ENCODE results near the gene C4B.
"Not testable (repeated sequence)": the region's sequence is repeated elsewhere in the genome, so short reads cannot be mapped to it uniquely, and the experiment has no call there.

Gene C4B

GRCh38 chr6:32043589-32044380 is 29.2 kb downstream of the C4B start:
- H3K27ac ChIP-seq (ENCODE audit: insufficient read depth, low read length, poor library complexity, severe bottlenecking); H3K4me1 ChIP-seq (ENCODE audit: control insufficient read depth, insufficient read depth, low read length, poor library complexity, severe bottlenecking); H3K9me3 ChIP-seq (ENCODE audit: control insufficient read depth, low read length); H3K36me3 ChIP-seq (ENCODE audit: control insufficient read depth, insufficient read depth, low read length); DNase-seq; H3K4me3 ChIP-seq (ENCODE audit: insufficient read depth, low read depth, low read length, poor library complexity, severe bottlenecking); H3K27me3 ChIP-seq (replicated peaks; ENCODE audit: control insufficient read depth, insufficient read depth, low read length, poor library complexity, severe bottlenecking): not testable (repeated sequence)

DNA sequence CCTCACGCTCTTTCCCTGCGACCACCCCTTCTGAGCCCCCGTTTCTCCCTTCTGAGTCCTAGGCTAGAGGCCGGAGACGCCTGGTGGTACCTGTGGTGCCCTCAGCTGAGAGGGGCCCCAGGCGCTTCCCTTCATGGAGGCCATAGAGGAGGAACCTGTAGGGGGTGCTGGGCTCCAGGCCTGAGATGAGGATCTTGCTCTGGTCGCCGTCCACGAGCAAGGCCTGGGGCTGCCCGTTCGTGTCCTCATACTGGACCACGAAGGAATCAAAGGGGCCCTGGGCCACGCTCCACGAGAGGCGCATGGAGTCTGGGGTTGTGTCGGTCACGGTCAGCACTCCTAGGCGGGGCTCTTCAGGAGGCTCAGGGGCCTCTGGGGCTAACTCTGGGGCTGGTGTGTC is 30.3 kb downstream of the C4B start:
- not testable (repeated sequence) for H3K9me3 ChIP-seq (ENCODE audit: control insufficient read depth, low read length); H3K4me3 ChIP-seq (ENCODE audit: insufficient read depth, low read depth, low read length, poor library complexity, severe bottlenecking); DNase-seq; H3K27ac ChIP-seq (ENCODE audit: insufficient read depth, low read length, poor library complexity, severe bottlenecking); H3K27me3 ChIP-seq (replicated peaks; ENCODE audit: control insufficient read depth, insufficient read depth, low read length, poor library complexity, severe bottlenecking); H3K36me3 ChIP-seq (ENCODE audit: control insufficient read depth, insufficient read depth, low read length); H3K4me1 ChIP-seq (ENCODE audit: control insufficient read depth, insufficient read depth, low read length, poor library complexity, severe bottlenecking)

DNA sequence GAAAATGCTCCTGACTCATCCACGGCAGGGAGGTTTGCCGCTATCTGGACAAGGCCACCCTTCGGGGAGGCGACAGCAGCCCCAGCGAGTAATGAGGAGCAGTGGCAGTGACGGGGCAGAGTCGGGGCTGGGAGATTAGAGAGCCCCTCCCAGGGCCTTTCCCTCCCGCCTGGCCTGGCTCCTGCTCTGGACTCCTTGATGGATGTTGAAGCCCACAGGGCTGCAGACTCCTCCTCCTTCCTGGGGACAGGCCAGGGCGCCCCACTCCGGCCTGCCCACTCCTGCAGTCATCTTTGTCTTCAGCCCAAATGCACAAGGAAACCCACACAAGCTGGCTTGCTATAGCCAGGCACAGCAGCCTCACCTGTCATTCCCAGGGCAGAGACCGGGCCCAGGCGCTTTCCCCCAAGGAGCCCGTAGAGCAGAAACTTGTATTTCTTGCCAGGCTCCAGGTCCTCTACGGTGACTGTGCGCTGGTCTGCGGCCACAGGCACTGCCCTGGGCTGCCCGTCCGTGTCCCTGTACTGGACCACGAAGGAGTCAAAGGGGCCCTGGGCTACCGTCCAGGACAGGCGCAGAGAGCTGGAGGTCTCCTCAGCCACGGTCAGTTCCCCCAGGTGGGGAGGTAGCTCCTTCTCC is 31.3 kb downstream of the C4B start:
- Histone ChIP-seq H3K4me3 (ENCODE audit: insufficient read depth, low read depth, low read length, poor library complexity, severe bottlenecking) (no peak overlapping the region), H3K4me1 (ENCODE audit: control insufficient read depth, insufficient read depth, low read length, poor library complexity, severe bottlenecking) (no peaks in the 10 kb centered on the region), H3K36me3 (ENCODE audit: control insufficient read depth, insufficient read depth, low read length) (no peaks in the 10 kb centered on the region), H3K9me3 (ENCODE audit: control insufficient read depth, low read length) (no peaks in the 10 kb centered on the region), H3K27me3 (replicated peaks; ENCODE audit: control insufficient read depth, insufficient read depth, low read length, poor library complexity, severe bottlenecking) (no peaks in the 10 kb centered on the region), H3K27ac (ENCODE audit: insufficient read depth, low read length, poor library complexity, severe bottlenecking) (no peak overlapping the region)
- no peak for DNase-seq

DNA sequence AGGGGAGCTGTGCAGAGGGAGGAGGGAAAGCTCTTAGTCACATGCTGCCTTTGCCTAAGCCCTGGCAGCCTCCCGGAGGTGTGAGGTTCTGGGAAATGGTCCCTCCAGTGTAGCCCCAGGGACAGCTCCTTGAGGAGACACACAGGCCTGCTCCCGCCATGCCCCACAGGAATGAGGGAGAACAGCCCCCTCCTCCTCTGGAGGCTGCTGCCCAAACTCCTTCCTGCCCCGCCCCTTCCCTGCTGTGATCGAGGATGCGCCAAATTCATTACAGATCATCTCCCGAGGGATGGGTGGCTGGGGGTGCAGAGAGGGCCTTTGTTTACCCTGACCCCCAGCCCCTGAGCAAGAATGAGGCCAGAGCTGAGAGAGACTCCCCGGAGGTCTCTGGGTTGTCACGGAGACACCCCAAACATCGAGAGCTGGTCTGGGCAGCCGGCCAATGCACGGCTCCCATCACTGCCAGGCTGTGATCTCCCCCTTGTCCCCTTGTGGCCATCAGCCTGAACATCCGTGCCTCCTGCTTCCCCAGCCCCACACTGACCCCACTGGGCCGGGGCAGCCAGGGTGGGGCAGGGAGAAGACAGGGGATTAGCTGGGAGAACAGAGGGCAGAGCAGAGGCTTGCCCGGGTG is 32.0 kb downstream of the C4B start:
- no peak for DNase-seq
- no peaks in the 10 kb centered on the region for H3K27me3 ChIP-seq (replicated peaks; ENCODE audit: control insufficient read depth, insufficient read depth, low read length, poor library complexity, severe bottlenecking)
- H3K27ac ChIP-seq (ENCODE audit: insufficient read depth, low read length, poor library complexity, severe bottlenecking) = no peak overlapping the region
- no peak overlapping the region for H3K4me3 ChIP-seq (ENCODE audit: insufficient read depth, low read depth, low read length, poor library complexity, severe bottlenecking)
- no peaks in the 10 kb centered on the region for H3K4me1 ChIP-seq (ENCODE audit: control insufficient read depth, insufficient read depth, low read length, poor library complexity, severe bottlenecking)
- H3K9me3 ChIP-seq (ENCODE audit: control insufficient read depth, low read length) = no peaks in the 10 kb centered on the region
- no peaks in the 10 kb centered on the region for H3K36me3 ChIP-seq (ENCODE audit: control insufficient read depth, insufficient read depth, low read length)

DNA sequence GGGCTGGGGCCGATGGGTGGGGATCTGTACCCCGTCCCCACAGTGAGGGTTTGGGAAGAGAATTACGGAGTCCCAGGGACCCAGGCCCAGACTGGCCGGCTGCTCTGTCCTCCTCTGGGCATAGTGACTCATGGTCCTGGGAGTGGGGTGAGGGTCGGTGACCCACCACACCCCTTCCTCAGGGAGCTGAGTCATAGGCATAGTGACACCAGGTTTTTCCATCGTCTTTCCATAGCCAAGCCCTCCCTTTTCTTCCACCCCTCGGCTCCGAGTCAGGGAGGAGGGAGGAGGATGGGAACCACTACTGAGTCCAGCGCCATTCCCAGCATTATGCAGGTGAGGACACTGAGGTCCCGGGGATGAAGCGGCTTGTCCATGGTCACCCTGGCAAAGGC is 32.5 kb downstream of the C4B start:
- Histone ChIP-seq H3K4me3 (ENCODE audit: insufficient read depth, low read depth, low read length, poor library complexity, severe bottlenecking) (no peak overlapping the region), H3K27ac (ENCODE audit: insufficient read depth, low read length, poor library complexity, severe bottlenecking) (no peak overlapping the region), H3K36me3 (ENCODE audit: control insufficient read depth, insufficient read depth, low read length) (no peaks in the 10 kb centered on the region), H3K27me3 (replicated peaks; ENCODE audit: control insufficient read depth, insufficient read depth, low read length, poor library complexity, severe bottlenecking) (no peaks in the 10 kb centered on the region), H3K4me1 (ENCODE audit: control insufficient read depth, insufficient read depth, low read length, poor library complexity, severe bottlenecking) (no peaks in the 10 kb centered on the region), H3K9me3 (ENCODE audit: control insufficient read depth, low read length) (no peaks in the 10 kb centered on the region)
- DNase-seq = no peak

GRCh38 chr6:32047539-32047854 is 32.9 kb downstream of the C4B start:
- H3K4me1 ChIP-seq (ENCODE audit: control insufficient read depth, insufficient read depth, low read length, poor library complexity, severe bottlenecking) = no peaks in the 10 kb centered on the region
- H3K27ac ChIP-seq (ENCODE audit: insufficient read depth, low read length, poor library complexity, severe bottlenecking) = no peak overlapping the region
- DNase-seq = no peak
- H3K9me3 ChIP-seq (ENCODE audit: control insufficient read depth, low read length) = no peaks in the 10 kb centered on the region
- no peaks in the 10 kb centered on the region for H3K27me3 ChIP-seq (replicated peaks; ENCODE audit: control insufficient read depth, insufficient read depth, low read length, poor library complexity, severe bottlenecking)
- H3K36me3 ChIP-seq (ENCODE audit: control insufficient read depth, insufficient read depth, low read length) = no peaks in the 10 kb centered on the region
- no peak overlapping the region for H3K4me3 ChIP-seq (ENCODE audit: insufficient read depth, low read depth, low read length, poor library complexity, severe bottlenecking)

- Histone ChIP-seq H3K9me3 (ENCODE audit: control insufficient read depth, low read length) (no peaks in the 10 kb centered on the region), H3K4me3 (ENCODE audit: insufficient read depth, low read depth, low read length, poor library complexity, severe bottlenecking) (no peak overlapping the region), H3K27ac (ENCODE audit: insufficient read depth, low read length, poor library complexity, severe bottlenecking) (no peak overlapping the region), H3K4me1 (ENCODE audit: control insufficient read depth, insufficient read depth, low read length, poor library complexity, severe bottlenecking) (no peaks in the 10 kb centered on the region), H3K27me3 (replicated peaks; ENCODE audit: control insufficient read depth, insufficient read depth, low read length, poor library complexity, severe bottlenecking) (no peaks in the 10 kb centered on the region), H3K36me3 (ENCODE audit: control insufficient read depth, insufficient read depth, low read length) (no peaks in the 10 kb centered on the region)
- peak; percentile 22 to 36 (median 32) for DNase-seq
Observed at GRCh38 chr6:32047855-32048766, 33.5 kb downstream of the C4B start.

DNA sequence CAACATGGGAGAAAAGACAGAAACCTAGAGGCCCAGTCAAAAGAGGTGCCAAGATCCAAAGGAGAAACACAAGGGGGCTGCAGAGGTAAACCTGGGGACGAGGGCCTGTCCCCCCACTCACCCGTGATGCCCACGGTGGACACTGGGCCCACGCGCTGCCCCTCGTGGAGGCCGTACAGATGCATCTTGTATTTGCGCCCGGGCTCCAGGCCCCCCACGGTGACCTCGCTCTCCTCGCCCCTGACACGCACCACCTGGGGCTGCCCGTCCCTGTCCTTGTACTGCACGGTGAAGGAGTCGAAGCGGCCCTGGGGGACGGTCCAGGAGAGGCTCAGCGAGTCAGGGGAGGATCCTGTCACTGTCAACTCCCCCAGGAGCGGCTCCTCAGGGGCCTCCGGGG is 34.6 kb downstream of the C4B start:
- H3K4me3 ChIP-seq (ENCODE audit: insufficient read depth, low read depth, low read length, poor library complexity, severe bottlenecking); H3K27ac ChIP-seq (ENCODE audit: insufficient read depth, low read length, poor library complexity, severe bottlenecking); H3K4me1 ChIP-seq (ENCODE audit: control insufficient read depth, insufficient read depth, low read length, poor library complexity, severe bottlenecking); H3K27me3 ChIP-seq (replicated peaks; ENCODE audit: control insufficient read depth, insufficient read depth, low read length, poor library complexity, severe bottlenecking); H3K9me3 ChIP-seq (ENCODE audit: control insufficient read depth, low read length); DNase-seq; H3K36me3 ChIP-seq (ENCODE audit: control insufficient read depth, insufficient read depth, low read length): not testable (repeated sequence)

DNA sequence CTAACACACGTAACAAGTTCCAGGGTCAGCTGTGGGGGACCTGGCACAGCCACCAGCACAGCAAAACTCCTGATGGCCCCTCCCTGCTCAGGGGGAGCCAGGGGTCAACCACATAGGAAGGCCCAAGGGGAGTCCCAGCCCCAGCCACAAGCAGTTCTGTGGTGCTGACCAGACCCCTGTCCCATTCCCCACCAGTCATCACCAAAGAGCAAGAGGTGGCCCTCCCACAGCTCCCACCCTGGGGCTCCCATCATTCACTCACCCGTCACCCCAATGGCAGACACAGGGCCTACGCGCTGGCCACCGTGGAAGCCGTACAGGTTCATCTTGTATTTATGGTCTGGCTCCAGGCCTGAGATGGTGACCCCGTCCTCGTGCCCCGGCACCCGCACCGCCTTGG is 35.1 kb downstream of the C4B start:
- not testable (repeated sequence) for H3K27me3 ChIP-seq (replicated peaks; ENCODE audit: control insufficient read depth, insufficient read depth, low read length, poor library complexity, severe bottlenecking); H3K27ac ChIP-seq (ENCODE audit: insufficient read depth, low read length, poor library complexity, severe bottlenecking); H3K36me3 ChIP-seq (ENCODE audit: control insufficient read depth, insufficient read depth, low read length); H3K9me3 ChIP-seq (ENCODE audit: control insufficient read depth, low read length); DNase-seq; H3K4me3 ChIP-seq (ENCODE audit: insufficient read depth, low read depth, low read length, poor library complexity, severe bottlenecking); H3K4me1 ChIP-seq (ENCODE audit: control insufficient read depth, insufficient read depth, low read length, poor library complexity, severe bottlenecking)
